DMS79 (cell line): ENCODE data around the gene RAB5B.
A peak's percentile ranks its signal among the peaks of the same experiment; 100 is the strongest.
"Not testable (repeated sequence)": the region's sequence is repeated elsewhere in the genome, so short reads cannot be mapped to it uniquely, and the experiment has no call there.

Source experiments
- DNase-seq: peaks from one replicate; lab custom pipeline; 2025; lab: John Stamatoyannopoulos, UW

Gene RAB5B

GRCh38 chr12:55983232-55983842, 9.5 kb downstream of the RAB5B start:
- no peak for DNase-seq

- DNase-seq: no peak
These were observed 11.0 kb downstream of the RAB5B start for GRCh38 chr12:55984861-55985260.

GRCh38 chr12:55985341-55985740, 11.5 kb downstream of the RAB5B start:
- DNase-seq: no peak

- not testable (repeated sequence) for DNase-seq
These were observed 12.1 kb downstream of the RAB5B start for GRCh38 chr12:55985976-55986375.

GRCh38 chr12:55991110-55991509, 17.2 kb downstream of the RAB5B start:
- DNase-seq: no peak

GRCh38 chr12:55993230-55993853, 19.5 kb downstream of the RAB5B start:
- DNase-seq: no peak

- DNase-seq: no peak
These were observed 21.5 kb downstream of the RAB5B start for GRCh38 chr12:55995366-55995765.

- peak; percentile 24 for DNase-seq
These were observed 22.4 kb downstream of the RAB5B start for GRCh38 chr12:55996201-55996714.

GRCh38 chr12:55996715-55997534, 23.0 kb downstream of the RAB5B start, which contains the start of gene SUOX:
Gene SUOX, plus strand, starts transcription at chr12:55997276. Its CDS starts 4,946 bp downstream, at chr12:56002222.
- peak; percentile 77 for DNase-seq

- no peak for DNase-seq
These were observed 23.6 kb downstream of the RAB5B start for GRCh38 chr12:55997535-55997859.

GRCh38 chr12:55999522-55999921, 25.6 kb downstream of the RAB5B start:
- DNase-seq: not testable (repeated sequence)

- DNase-seq: not testable (repeated sequence)
These were observed 26.2 kb downstream of the RAB5B start for GRCh38 chr12:55999999-56000540.

GRCh38 chr12:56001487-56002100, 27.7 kb downstream of the RAB5B start:
- no peak for DNase-seq

- DNase-seq: not testable (repeated sequence)
These were observed 29.5 kb downstream of the RAB5B start for GRCh38 chr12:56003376-56003775.

GRCh38 chr12:56004211-56004610, 30.3 kb downstream of the RAB5B start:
- DNase-seq: no peak

- peak; percentile 23 for DNase-seq
These were observed 34.0 kb downstream of the RAB5B start for GRCh38 chr12:56007564-56008559.

GRCh38 chr12:56010111-56010570, 36.3 kb downstream of the RAB5B start:
- DNase-seq: no peak

- no peak for DNase-seq
These were observed 37.7 kb downstream of the RAB5B start for GRCh38 chr12:56011509-56012090.

- DNase-seq: no peak
These were observed 39.6 kb downstream of the RAB5B start for GRCh38 chr12:56013482-56013881.

- DNase-seq: peak; percentile 73
These were observed 40.3 kb downstream of the RAB5B start for GRCh38 chr12:56014205-56014604.
